ENCODE results near the gene MBP. TPM values are rescaled to one million over a fixed set of nuclear protein-coding genes. Genes with fewer than 3 reads are reported as not detected.

Gene MBP
- total RNA-seq, 1 donor = 25.8 TPM

GRCh38 chr18:77003316-77003715, 129.3 kb downstream of the MBP start:
- no peak overlapping the region for H3K4me3 ChIP-seq (ENCODE audit: low read depth, low read length)
- no peak for DNase-seq (ENCODE audit: low read depth)
- TF ChIP-seq, protein P1, sequence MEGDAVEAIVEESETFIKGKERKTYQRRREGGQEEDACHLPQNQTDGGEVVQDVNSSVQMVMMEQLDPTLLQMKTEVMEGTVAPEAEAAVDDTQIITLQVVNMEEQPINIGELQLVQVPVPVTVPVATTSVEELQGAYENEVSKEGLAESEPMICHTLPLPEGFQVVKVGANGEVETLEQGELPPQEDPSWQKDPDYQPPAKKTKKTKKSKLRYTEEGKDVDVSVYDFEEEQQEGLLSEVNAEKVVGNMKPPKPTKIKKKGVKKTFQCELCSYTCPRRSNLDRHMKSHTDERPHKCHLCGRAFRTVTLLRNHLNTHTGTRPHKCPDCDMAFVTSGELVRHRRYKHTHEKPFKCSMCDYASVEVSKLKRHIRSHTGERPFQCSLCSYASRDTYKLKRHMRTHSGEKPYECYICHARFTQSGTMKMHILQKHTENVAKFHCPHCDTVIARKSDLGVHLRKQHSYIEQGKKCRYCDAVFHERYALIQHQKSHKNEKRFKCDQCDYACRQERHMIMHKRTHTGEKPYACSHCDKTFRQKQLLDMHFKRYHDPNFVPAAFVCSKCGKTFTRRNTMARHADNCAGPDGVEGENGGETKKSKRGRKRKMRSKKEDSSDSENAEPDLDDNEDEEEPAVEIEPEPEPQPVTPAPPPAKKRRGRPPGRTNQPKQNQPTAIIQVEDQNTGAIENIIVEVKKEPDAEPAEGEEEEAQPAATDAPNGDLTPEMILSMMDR (IDR thresholded peaks at IDR 0.05; ENCODE audit: insufficient read depth, low read length) = no peak

DNA sequence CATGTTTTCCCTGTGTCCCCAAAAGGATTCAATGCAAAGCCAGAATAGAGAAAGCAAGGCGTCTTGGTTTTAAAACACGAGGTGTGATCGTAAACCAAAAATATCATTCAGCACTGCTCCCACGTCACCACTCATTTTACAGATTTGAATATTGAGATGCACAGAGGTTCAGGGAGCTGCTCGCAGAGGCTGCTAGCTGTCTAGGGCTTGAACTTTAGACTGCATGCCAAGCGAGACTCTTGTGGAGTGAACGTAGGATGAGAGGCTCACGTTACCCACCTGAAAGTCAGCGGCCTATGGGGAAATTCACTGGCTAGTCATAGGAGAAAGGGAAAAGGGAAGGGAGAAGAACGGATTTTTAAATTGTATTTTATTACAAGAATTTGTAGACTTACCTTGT, 130.1 kb downstream of the MBP start:
- H3K4me3 ChIP-seq (ENCODE audit: low read depth, low read length) = no peak overlapping the region
- TF ChIP-seq, protein P1 (IDR thresholded peaks at IDR 0.05; ENCODE audit: insufficient read depth, low read length) = no peak
- no peak for DNase-seq (ENCODE audit: low read depth)

DNA sequence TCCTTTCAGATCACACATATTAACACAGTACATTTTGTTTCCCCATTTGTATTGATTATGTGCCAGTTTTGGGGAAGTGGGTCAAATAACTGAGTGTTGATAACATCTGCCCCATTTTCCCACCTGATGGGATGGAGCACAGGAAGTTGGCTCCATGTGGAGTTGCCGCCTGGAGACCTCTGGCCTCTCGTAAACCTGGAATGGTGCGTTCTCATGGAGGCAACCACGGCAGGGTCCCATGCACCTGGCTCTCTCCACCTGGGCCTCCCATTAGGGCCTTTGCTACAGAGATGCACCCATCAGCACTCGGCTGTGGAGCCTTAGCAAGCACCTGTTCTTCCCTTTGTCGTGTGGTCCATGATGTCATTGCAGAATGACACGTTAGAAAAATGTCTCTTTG, 130.6 kb downstream of the MBP start:
- no peak for DNase-seq (ENCODE audit: low read depth)
- TF ChIP-seq, protein P1 (IDR thresholded peaks at IDR 0.05; ENCODE audit: insufficient read depth, low read length) = no peak
- H3K4me3 ChIP-seq (ENCODE audit: low read depth, low read length) = no peak overlapping the region

- H3K4me3 ChIP-seq (ENCODE audit: low read depth, low read length) = no peak overlapping the region
- no peak for DNase-seq (ENCODE audit: low read depth)
- TF ChIP-seq, protein P1 (IDR thresholded peaks at IDR 0.05; ENCODE audit: insufficient read depth, low read length) = no peak
These were observed 131.5 kb downstream of the MBP start for GRCh38 chr18:77001041-77001440.

GRCh38 chr18:77000527-77000926, 132.1 kb downstream of the MBP start:
- TF ChIP-seq, protein P1 (IDR thresholded peaks at IDR 0.05; ENCODE audit: insufficient read depth, low read length) = peak; percentile 97
- peak overlapping the region; percentile 49 for H3K4me3 ChIP-seq (ENCODE audit: low read depth, low read length)
- DNase-seq (ENCODE audit: low read depth) = peak; percentile 57

- TF ChIP-seq, protein P1 (IDR thresholded peaks at IDR 0.05; ENCODE audit: insufficient read depth, low read length) = no peak
- no peak for DNase-seq (ENCODE audit: low read depth)
- no peak overlapping the region for H3K4me3 ChIP-seq (ENCODE audit: low read depth, low read length)
These were observed 133.5 kb downstream of the MBP start for GRCh38 chr18:76999077-76999476.

All from fibroblast of the aortic adventitia (primary cell).